ENCODE data around the gene FAM135A. TPM values are rescaled to one million over a fixed set of nuclear protein-coding genes. Genes with fewer than 3 reads are reported as not detected.
"Not testable (repeated sequence)": the region's sequence is repeated elsewhere in the genome, so short reads cannot be mapped to it uniquely, and the experiment has no call there.

Gene FAM135A
- total and polyA plus RNA-seq, 2 experiments from 2014 or later, result 35.2 to 68.7 TPM

DNA sequence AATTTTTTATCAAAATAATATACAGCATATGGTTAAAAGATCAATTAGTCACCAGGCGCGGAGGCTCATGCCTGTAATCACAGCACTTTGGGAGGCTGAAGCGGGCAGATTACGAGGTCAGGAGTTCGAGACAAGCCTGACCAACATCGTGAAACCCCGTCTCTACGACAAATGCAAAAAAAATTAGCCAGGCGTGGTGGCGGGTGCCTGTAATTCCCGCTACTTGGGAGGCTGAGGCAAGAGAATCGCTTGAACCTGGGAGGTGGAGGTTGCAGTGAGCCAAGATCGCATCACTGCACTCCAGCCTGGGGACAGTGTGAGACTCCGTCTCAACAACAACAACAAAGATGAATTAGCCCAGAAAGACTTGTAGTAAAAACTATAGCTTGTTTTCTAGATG is 46.4 kb downstream of the FAM135A start:
- not testable (repeated sequence) for H3K4me3 ChIP-seq; H3K4me1 Mint-ChIP-seq; H3K79me2 ChIP-seq (replicated peaks; ENCODE audit: insufficient read depth); H3K9me3 Mint-ChIP-seq; DNase-seq (ENCODE audit: low spot score); H4K20me1 ChIP-seq (replicated peaks; ENCODE audit: insufficient read depth); H3K27ac Mint-ChIP-seq; H3K36me3 ChIP-seq (ENCODE audit: insufficient read depth); H3K4me3 Mint-ChIP-seq; H3K4me2 ChIP-seq; H3K27me3 Mint-ChIP-seq (ENCODE audit: insufficient read depth, low read depth, poor library complexity); ATAC-seq; H3K27ac ChIP-seq (ENCODE audit: low read depth); H3K9me2 ChIP-seq (ENCODE audit: insufficient read depth); H3F3A ChIP-seq (replicated peaks; ENCODE audit: low read depth); H3K4me1 ChIP-seq (ENCODE audit: insufficient read depth); H3K27me3 ChIP-seq (ENCODE audit: insufficient read depth); H2AFZ ChIP-seq
- H3K36me3 Mint-ChIP-seq (ENCODE audit: low read depth), result peaks cover 23% of the 10 kb centered on the region

DNA sequence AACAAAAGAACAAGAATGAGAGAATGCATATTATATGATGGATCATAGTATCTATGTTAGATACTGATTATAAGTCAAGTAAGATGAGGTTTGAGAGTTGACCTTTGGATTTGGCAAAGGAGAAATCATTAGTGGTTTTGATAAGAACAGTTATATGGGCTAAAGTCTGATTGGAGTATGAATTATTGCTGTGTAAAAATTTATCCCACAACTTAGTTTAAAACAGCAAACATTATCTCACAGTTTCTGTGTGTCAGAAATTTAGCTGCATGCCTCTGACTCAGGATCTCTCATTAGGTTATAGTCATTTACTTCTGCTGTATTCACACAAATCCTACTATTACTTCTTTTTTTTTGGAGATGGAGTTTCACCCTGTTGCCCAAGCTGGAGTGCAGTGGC is 56.7 kb downstream of the FAM135A start:
- Mint-ChIP-seq H3K4me1 (peaks cover 12% of the 10 kb centered on the region), H3K4me3 (no peak overlapping the region), H3K27me3 (ENCODE audit: insufficient read depth, low read depth, poor library complexity) (peaks cover 4% of the 10 kb centered on the region), H3K36me3 (ENCODE audit: low read depth) (peaks cover 36% of the 10 kb centered on the region), H3K9me3 (no peaks in the 10 kb centered on the region), H3K27ac (no peak overlapping the region)
- Histone ChIP-seq H3K4me3 (no peak overlapping the region), H3F3A (replicated peaks; ENCODE audit: low read depth) (no peaks in the 10 kb centered on the region), H3K79me2 (replicated peaks; ENCODE audit: insufficient read depth) (no peaks in the 10 kb centered on the region), H3K4me2 (no peak overlapping the region), H3K4me1 (ENCODE audit: insufficient read depth) (0 out of 2 replicates have a peak, but pooled peaks cover 3% of the 10 kb centered on the region), H3K27ac (ENCODE audit: low read depth) (no peak overlapping the region), H3K9me2 (ENCODE audit: insufficient read depth) (no peaks in the 10 kb centered on the region), H4K20me1 (replicated peaks; ENCODE audit: insufficient read depth) (no peaks in the 10 kb centered on the region), H3K27me3 (ENCODE audit: insufficient read depth) (no peaks in the 10 kb centered on the region), H3K36me3 (ENCODE audit: insufficient read depth) (no peaks in the 10 kb centered on the region; the same call in 1 of the 2 replicates), H2AFZ (no peak overlapping the region)
- DNase-seq (ENCODE audit: low spot score), result no peak
- ATAC-seq, result no peak
- TF ChIP-seq POLR2AphosphoS5 (IDR thresholded peaks at IDR 0.05; ENCODE audit: low read depth), result no peak
- TF ChIP-seq, protein P1, sequence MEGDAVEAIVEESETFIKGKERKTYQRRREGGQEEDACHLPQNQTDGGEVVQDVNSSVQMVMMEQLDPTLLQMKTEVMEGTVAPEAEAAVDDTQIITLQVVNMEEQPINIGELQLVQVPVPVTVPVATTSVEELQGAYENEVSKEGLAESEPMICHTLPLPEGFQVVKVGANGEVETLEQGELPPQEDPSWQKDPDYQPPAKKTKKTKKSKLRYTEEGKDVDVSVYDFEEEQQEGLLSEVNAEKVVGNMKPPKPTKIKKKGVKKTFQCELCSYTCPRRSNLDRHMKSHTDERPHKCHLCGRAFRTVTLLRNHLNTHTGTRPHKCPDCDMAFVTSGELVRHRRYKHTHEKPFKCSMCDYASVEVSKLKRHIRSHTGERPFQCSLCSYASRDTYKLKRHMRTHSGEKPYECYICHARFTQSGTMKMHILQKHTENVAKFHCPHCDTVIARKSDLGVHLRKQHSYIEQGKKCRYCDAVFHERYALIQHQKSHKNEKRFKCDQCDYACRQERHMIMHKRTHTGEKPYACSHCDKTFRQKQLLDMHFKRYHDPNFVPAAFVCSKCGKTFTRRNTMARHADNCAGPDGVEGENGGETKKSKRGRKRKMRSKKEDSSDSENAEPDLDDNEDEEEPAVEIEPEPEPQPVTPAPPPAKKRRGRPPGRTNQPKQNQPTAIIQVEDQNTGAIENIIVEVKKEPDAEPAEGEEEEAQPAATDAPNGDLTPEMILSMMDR (conservative IDR thresholded peaks at IDR 0.05; ENCODE audit: low read depth in 2 of 2), result no peak
- TF ChIP-seq, protein P2, sequence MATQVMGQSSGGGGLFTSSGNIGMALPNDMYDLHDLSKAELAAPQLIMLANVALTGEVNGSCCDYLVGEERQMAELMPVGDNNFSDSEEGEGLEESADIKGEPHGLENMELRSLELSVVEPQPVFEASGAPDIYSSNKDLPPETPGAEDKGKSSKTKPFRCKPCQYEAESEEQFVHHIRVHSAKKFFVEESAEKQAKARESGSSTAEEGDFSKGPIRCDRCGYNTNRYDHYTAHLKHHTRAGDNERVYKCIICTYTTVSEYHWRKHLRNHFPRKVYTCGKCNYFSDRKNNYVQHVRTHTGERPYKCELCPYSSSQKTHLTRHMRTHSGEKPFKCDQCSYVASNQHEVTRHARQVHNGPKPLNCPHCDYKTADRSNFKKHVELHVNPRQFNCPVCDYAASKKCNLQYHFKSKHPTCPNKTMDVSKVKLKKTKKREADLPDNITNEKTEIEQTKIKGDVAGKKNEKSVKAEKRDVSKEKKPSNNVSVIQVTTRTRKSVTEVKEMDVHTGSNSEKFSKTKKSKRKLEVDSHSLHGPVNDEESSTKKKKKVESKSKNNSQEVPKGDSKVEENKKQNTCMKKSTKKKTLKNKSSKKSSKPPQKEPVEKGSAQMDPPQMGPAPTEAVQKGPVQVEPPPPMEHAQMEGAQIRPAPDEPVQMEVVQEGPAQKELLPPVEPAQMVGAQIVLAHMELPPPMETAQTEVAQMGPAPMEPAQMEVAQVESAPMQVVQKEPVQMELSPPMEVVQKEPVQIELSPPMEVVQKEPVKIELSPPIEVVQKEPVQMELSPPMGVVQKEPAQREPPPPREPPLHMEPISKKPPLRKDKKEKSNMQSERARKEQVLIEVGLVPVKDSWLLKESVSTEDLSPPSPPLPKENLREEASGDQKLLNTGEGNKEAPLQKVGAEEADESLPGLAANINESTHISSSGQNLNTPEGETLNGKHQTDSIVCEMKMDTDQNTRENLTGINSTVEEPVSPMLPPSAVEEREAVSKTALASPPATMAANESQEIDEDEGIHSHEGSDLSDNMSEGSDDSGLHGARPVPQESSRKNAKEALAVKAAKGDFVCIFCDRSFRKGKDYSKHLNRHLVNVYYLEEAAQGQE (IDR thresholded peaks at IDR 0.05; ENCODE audit: unreplicated experiment), result no peak
- TF ChIP-seq JUNB (IDR thresholded peaks at IDR 0.05; ENCODE audit: unreplicated experiment), result no peak
- TF ChIP-seq, protein P3, sequence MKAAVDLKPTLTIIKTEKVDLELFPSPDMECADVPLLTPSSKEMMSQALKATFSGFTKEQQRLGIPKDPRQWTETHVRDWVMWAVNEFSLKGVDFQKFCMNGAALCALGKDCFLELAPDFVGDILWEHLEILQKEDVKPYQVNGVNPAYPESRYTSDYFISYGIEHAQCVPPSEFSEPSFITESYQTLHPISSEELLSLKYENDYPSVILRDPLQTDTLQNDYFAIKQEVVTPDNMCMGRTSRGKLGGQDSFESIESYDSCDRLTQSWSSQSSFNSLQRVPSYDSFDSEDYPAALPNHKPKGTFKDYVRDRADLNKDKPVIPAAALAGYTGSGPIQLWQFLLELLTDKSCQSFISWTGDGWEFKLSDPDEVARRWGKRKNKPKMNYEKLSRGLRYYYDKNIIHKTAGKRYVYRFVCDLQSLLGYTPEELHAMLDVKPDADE (IDR thresholded peaks at IDR 0.05), result no peak
- no peak for TF ChIP-seq ZNF331 (CRISPR knock-in tag; IDR thresholded peaks at IDR 0.05; ENCODE audit: low read depth)
- TF ChIP-seq, protein P4, sequence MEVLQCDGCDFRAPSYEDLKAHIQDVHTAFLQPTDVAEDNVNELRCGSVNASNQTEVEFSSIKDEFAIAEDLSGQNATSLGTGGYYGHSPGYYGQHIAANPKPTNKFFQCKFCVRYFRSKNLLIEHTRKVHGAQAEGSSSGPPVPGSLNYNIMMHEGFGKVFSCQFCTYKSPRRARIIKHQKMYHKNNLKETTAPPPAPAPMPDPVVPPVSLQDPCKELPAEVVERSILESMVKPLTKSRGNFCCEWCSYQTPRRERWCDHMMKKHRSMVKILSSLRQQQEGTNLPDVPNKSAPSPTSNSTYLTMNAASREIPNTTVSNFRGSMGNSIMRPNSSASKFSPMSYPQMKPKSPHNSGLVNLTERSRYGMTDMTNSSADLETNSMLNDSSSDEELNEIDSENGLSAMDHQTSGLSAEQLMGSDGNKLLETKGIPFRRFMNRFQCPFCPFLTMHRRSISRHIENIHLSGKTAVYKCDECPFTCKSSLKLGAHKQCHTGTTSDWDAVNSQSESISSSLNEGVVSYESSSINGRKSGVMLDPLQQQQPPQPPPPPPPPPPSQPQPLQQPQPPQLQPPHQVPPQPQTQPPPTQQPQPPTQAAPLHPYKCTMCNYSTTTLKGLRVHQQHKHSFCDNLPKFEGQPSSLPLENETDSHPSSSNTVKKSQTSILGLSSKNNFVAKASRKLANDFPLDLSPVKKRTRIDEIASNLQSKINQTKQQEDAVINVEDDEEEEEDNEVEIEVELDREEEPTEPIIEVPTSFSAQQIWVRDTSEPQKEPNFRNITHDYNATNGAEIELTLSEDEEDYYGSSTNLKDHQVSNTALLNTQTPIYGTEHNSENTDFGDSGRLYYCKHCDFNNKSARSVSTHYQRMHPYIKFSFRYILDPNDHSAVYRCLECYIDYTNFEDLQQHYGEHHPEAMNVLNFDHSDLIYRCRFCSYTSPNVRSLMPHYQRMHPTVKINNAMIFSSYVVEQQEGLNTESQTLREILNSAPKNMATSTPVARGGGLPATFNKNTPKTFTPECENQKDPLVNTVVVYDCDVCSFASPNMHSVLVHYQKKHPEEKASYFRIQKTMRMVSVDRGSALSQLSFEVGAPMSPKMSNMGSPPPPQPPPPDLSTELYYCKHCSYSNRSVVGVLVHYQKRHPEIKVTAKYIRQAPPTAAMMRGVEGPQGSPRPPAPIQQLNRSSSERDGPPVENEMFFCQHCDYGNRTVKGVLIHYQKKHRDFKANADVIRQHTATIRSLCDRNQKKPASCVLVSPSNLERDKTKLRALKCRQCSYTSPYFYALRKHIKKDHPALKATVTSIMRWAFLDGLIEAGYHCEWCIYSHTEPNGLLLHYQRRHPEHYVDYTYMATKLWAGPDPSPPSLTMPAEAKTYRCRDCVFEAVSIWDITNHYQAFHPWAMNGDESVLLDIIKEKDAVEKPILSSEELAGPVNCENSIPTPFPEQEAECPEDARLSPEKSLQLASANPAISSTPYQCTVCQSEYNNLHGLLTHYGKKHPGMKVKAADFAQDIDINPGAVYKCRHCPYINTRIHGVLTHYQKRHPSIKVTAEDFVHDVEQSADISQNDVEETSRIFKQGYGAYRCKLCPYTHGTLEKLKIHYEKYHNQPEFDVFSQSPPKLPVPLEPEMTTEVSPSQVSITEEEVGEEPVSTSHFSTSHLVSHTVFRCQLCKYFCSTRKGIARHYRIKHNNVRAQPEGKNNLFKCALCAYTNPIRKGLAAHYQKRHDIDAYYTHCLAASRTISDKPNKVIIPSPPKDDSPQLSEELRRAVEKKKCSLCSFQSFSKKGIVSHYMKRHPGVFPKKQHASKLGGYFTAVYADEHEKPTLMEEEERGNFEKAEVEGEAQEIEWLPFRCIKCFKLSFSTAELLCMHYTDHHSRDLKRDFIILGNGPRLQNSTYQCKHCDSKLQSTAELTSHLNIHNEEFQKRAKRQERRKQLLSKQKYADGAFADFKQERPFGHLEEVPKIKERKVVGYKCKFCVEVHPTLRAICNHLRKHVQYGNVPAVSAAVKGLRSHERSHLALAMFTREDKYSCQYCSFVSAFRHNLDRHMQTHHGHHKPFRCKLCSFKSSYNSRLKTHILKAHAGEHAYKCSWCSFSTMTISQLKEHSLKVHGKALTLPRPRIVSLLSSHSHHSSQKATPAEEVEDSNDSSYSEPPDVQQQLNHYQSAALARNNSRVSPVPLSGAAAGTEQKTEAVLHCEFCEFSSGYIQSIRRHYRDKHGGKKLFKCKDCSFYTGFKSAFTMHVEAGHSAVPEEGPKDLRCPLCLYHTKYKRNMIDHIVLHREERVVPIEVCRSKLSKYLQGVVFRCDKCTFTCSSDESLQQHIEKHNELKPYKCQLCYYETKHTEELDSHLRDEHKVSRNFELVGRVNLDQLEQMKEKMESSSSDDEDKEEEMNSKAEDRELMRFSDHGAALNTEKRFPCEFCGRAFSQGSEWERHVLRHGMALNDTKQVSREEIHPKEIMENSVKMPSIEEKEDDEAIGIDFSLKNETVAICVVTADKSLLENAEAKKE (CRISPR knock-in tag; IDR thresholded peaks at IDR 0.05), result no peak
- no peak for TF ChIP-seq ZNF114 (CRISPR knock-in tag; IDR thresholded peaks at IDR 0.05)
- TF ChIP-seq EZH2phosphoT487 (IDR thresholded peaks at IDR 0.05; ENCODE audit: unreplicated experiment), result no peak
- TF ChIP-seq CREB1 (CRISPR knock-in tag; IDR thresholded peaks at IDR 0.05; ENCODE audit: low read depth), result no peak
